GM23338 (cell line): ENCODE results near the gene CETP. TPM values are rescaled to one million over a fixed set of nuclear protein-coding genes. Genes with fewer than 3 reads are reported as not detected.

Experiments
- ATAC-seq: fragments of 200-7000 bp; cut with Tn5 transposase; 3 replicates; pipeline ENCODE4 v1.9.1; 2020
- DNase-seq: peaks from one replicate; pipeline ENCODE4 v3.0.0-alpha.2; 2015; ENCODE audit warnings: low spot score
- H2AFZ ChIP-seq: fragments of 200-600 bp; sonication (generic); 2 replicates; pipeline ENCODE4 v1.8.0; 2016; ENCODE audit warnings: antibody characterized with exemption, mild to moderate bottlenecking, moderate library complexity
- H3F3A ChIP-seq: fragments of 200-600 bp; sonication (generic); replicated peaks from 2 replicates; pipeline ENCODE4 v1.8.0; 2017; ENCODE audit warnings: antibody characterized with exemption, mixed run types, low read depth
- H3K27ac ChIP-seq: fragments of 200-600 bp; sonication (generic); 2 replicates; pipeline ENCODE4 v1.6.1; 2016; ENCODE audit warnings: low read depth
- H3K27me3 ChIP-seq: fragments of 200-600 bp; sonication (generic); 2 replicates; pipeline ENCODE4 v1.8.0; 2016; ENCODE audit warnings: mild to moderate bottlenecking, mixed run types, moderate library complexity; ENCODE audit not compliant: insufficient read depth
- H3K36me3 ChIP-seq: fragments of 200-600 bp; sonication (generic); 2 replicates; pipeline ENCODE4 v1.8.0; 2016; ENCODE audit warnings: mild to moderate bottlenecking; ENCODE audit not compliant: insufficient read depth
- H3K4me1 ChIP-seq: fragments of 200-600 bp; sonication (generic); 2 replicates; pipeline ENCODE4 v1.8.0; 2016; ENCODE audit warnings: mild to moderate bottlenecking, moderate library complexity; ENCODE audit not compliant: insufficient read depth
- H3K4me2 ChIP-seq: fragments of 200-600 bp; sonication (generic); 2 replicates; pipeline ENCODE4 v1.7.1; 2017; ENCODE audit warnings: mixed run types
- H3K4me3 ChIP-seq: fragments of 200-600 bp; sonication (generic); 2 replicates; pipeline ENCODE4 v1.6.1; 2016; ENCODE audit warnings: mixed run types
- H3K79me2 ChIP-seq: fragments of 200-600 bp; sonication (generic); replicated peaks from 2 replicates; pipeline ENCODE4 v1.8.0; 2017; ENCODE audit warnings: mild to moderate bottlenecking; ENCODE audit not compliant: insufficient read depth
- H3K9me2 ChIP-seq: fragments of 200-600 bp; sonication (generic); 2 replicates; pipeline ENCODE4 v1.8.0; 2017; ENCODE audit not compliant: insufficient read depth
- H4K20me1 ChIP-seq: fragments of 200-600 bp; sonication (generic); replicated peaks from 2 replicates; pipeline ENCODE4 v1.8.0; 2017; ENCODE audit warnings: mild to moderate bottlenecking; ENCODE audit not compliant: insufficient read depth
- H3K27ac Mint-ChIP-seq: 2 replicates; pipeline ENCODE4 v1.8.0; 2020; ENCODE audit warnings: inconsistent platforms, mild to moderate bottlenecking, moderate library complexity, mixed read lengths
- H3K27me3 Mint-ChIP-seq: 3 replicates; pipeline ENCODE4 v1.8.0; 2022; ENCODE audit warnings: low read depth, mild to moderate bottlenecking, moderate library complexity, mixed read lengths, inconsistent platforms; ENCODE audit not compliant: insufficient read depth, poor library complexity
- H3K36me3 Mint-ChIP-seq: 3 replicates; pipeline ENCODE4 v1.8.0; 2021; ENCODE audit warnings: low read depth, mild to moderate bottlenecking, inconsistent platforms, moderate library complexity, mixed read lengths
- H3K4me1 Mint-ChIP-seq: 3 replicates; pipeline ENCODE4 v1.8.0; 2020; ENCODE audit warnings: mild to moderate bottlenecking, inconsistent platforms, mixed read lengths
- H3K4me3 Mint-ChIP-seq: 3 replicates; pipeline ENCODE4 v1.8.0; 2021; ENCODE audit warnings: moderate library complexity, mild to moderate bottlenecking, inconsistent platforms, mixed read lengths
- H3K9me3 Mint-ChIP-seq: 3 replicates; pipeline ENCODE4 v1.8.0; 2020; ENCODE audit warnings: moderate library complexity, mild to moderate bottlenecking, inconsistent platforms, mixed read lengths
- CREB1 ChIP-seq: fragments of 250-450 bp; sonication (Bioruptor Pico); IDR thresholded peaks from 2 replicates; pipeline ENCODE4 v1.5.0; 2020; ENCODE audit warnings: low read depth, mild to moderate bottlenecking, moderate library complexity
- CTCF ChIP-seq, 2 experiments: fragments of 200-600 bp in 1 of 2; sonication (generic) in 1 of 2; conservative IDR thresholded peaks; 2 replicates each; pipeline versions ENCODE4 v1.5.1 to v1.6.1; 2016 to 2017; ENCODE audit warnings: antibody characterized with exemption in 2 of 2, low read depth in 2 of 2, mild to moderate bottlenecking in 2 of 2, moderate library complexity in 1 of 2
- ETS1 ChIP-seq: IDR thresholded peaks from 2 replicates; pipeline ENCODE4 v1.6.1; 2016; ENCODE audit warnings: antibody characterized with exemption
- EZH2 ChIP-seq: fragments of 200-600 bp; sonication (generic); IDR thresholded peaks from one replicate; pipeline ENCODE4 v1.8.0; 2017; ENCODE audit warnings: antibody characterized with exemption, mild to moderate bottlenecking, low read depth; ENCODE audit not compliant: unreplicated experiment
- EZH2phosphoT487 ChIP-seq: fragments of 200-600 bp; sonication (generic); IDR thresholded peaks from one replicate; pipeline ENCODE4 v1.8.1; 2018; ENCODE audit warnings: antibody characterized with exemption; ENCODE audit not compliant: unreplicated experiment
- JUNB ChIP-seq: IDR thresholded peaks from one replicate; pipeline ENCODE4 v1.6.1; 2016; ENCODE audit warnings: antibody characterized with exemption; ENCODE audit not compliant: unreplicated experiment
- NANOG ChIP-seq: IDR thresholded peaks from 2 replicates; pipeline ENCODE4 v1.6.1; 2016; ENCODE audit warnings: antibody characterized with exemption, borderline replicate concordance
- POLR2AphosphoS5 ChIP-seq: IDR thresholded peaks from 2 replicates; pipeline ENCODE4 v1.6.1; 2016; ENCODE audit warnings: antibody characterized with exemption, low read depth
- REST ChIP-seq: IDR thresholded peaks from one replicate; pipeline ENCODE4 v1.6.1; 2018; ENCODE audit warnings: antibody characterized with exemption; ENCODE audit not compliant: unreplicated experiment
- STAT1 ChIP-seq: IDR thresholded peaks from one replicate; pipeline ENCODE4 v1.6.1; 2016; ENCODE audit warnings: antibody characterized with exemption; ENCODE audit not compliant: unreplicated experiment
- ZNF114 ChIP-seq: fragments of 250-450 bp; sonication (Bioruptor Pico); IDR thresholded peaks from 2 replicates; pipeline ENCODE4 v1.5.0; 2020; ENCODE audit warnings: mild to moderate bottlenecking, moderate library complexity
- ZNF331 ChIP-seq: fragments of 250-450 bp; sonication (Bioruptor Pico); IDR thresholded peaks from 2 replicates; pipeline ENCODE4 v1.5.0; 2020; ENCODE audit warnings: low read depth, mild to moderate bottlenecking, moderate library complexity
- polyA plus RNA-seq: library from polyadenylated mRNA; unstranded; fragments of >200 nt; fragmentation: Nextera tagmentation; extraction: Ambion mirVana; gene quantifications from 2 replicates; pipeline ENCODE4 v1.2.1, GENCODE V29; 2016
- total RNA-seq: library from RNA; depleted of rRNA; stranded (reverse); fragments of >200 nt; shearing (Covaris generic); gene quantifications from 2 replicates; pipeline ENCODE4 v1.2.3, GENCODE V29; 2014

Gene CETP
- total and polyA plus RNA-seq, 2 experiments from 2014 or later, result not detected

- TF ChIP-seq CTCF (conservative IDR thresholded peaks at IDR 0.05; ENCODE audit: low read depth in 2 of 2), result no peak
- TF ChIP-seq NANOG, result no peak
- no peak for TF ChIP-seq POLR2AphosphoS5
- no peak for TF ChIP-seq CREB1 (CRISPR knock-in tag)
- TF ChIP-seq ZNF331, result no peak
- TF ChIP-seq EZH2, result no peak
- no peak for TF ChIP-seq REST
- TF ChIP-seq ETS1, result no peak
- no peak for TF ChIP-seq JUNB
Measured at GRCh38 chr16:56966093-56966475, 4.3 kb downstream of the CETP start (continued).

GRCh38 chr16:56967733-56968132, 6.0 kb downstream of the CETP start:
- DNase-seq, result no peak
- ATAC-seq, result no peak
- Histone ChIP-seq H3K4me1 (no peaks in the 10 kb centered on the region; the same call in 1 of the 2 replicates), H3K4me3 (no peak overlapping the region), H3K27me3 (no peaks in the 10 kb centered on the region), H3K4me2 (no peak overlapping the region), H3K9me2 (no peaks in the 10 kb centered on the region), H4K20me1 (no peaks in the 10 kb centered on the region), H2AFZ (no peak overlapping the region), H3K36me3 (no peaks in the 10 kb centered on the region), H3K79me2 (no peaks in the 10 kb centered on the region), H3K27ac (no peak overlapping the region), H3F3A (no peaks in the 10 kb centered on the region)
- Mint-ChIP-seq H3K27ac (no peak overlapping the region), H3K36me3 (no peaks in the 10 kb centered on the region), H3K27me3 (peaks cover 17% of the 10 kb centered on the region), H3K9me3 (no peaks in the 10 kb centered on the region; the same call in 2 of the 3 replicates), H3K4me1 (peaks cover 4% of the 10 kb centered on the region; the same call in 2 of the 3 replicates), H3K4me3 (no peak overlapping the region)
- no peak for TF ChIP-seq NANOG
- no peak for TF ChIP-seq CTCF (conservative IDR thresholded peaks at IDR 0.05; ENCODE audit: low read depth in 2 of 2)
- no peak for TF ChIP-seq EZH2
- TF ChIP-seq POLR2AphosphoS5, result no peak
- no peak for TF ChIP-seq ZNF331
- no peak for TF ChIP-seq EZH2phosphoT487
- TF ChIP-seq ETS1, result no peak
- no peak for TF ChIP-seq JUNB
- no peak for TF ChIP-seq REST
- no peak for TF ChIP-seq STAT1
- no peak for TF ChIP-seq ZNF114
